Activated CD4-positive, alpha-beta T cell treated with anti-CD3 and anti-CD28 coated beads, Interleukin-10, Interleukin-2, amounts not matched to agents 100 ng/mL and 50 ng/mL, durations not matched to agents 16 hours and 8 hours (primary cell): ENCODE data around the gene TBCK.
"Not testable (repeated sequence)": the region's sequence is repeated elsewhere in the genome, so short reads cannot be mapped to it uniquely, and the experiment has no call there.

Experiments
- DNase-seq: peaks from one replicate; pipeline ENCODE4 v3.0.0-alpha.2; 2020

TBCK gene

GRCh38 chr4:106208481-106209460 lies 107.2 kb downstream of the TBCK start:
- no peak for DNase-seq

- DNase-seq, result peak; percentile 8
These were observed 114.6 kb downstream of the TBCK start for GRCh38 chr4:106201373-106201772.

GRCh38 chr4:106195435-106195950 lies 120.5 kb downstream of the TBCK start:
- no peak for DNase-seq

GRCh38 chr4:106194801-106195200 lies 121.2 kb downstream of the TBCK start:
- no peak for DNase-seq

- DNase-seq, result no peak
These were observed 123.9 kb downstream of the TBCK start for GRCh38 chr4:106192131-106192530.

- DNase-seq, result no peak
These were observed 129.8 kb downstream of the TBCK start for GRCh38 chr4:106186201-106186600.

GRCh38 chr4:106183551-106183950 lies 132.5 kb downstream of the TBCK start:
- DNase-seq, result no peak

GRCh38 chr4:106172861-106173260 lies 143.1 kb downstream of the TBCK start:
- no peak for DNase-seq

- DNase-seq, result no peak
These were observed 150.5 kb downstream of the TBCK start for GRCh38 chr4:106165351-106166010.

GRCh38 chr4:106162278-106162677 lies 153.7 kb downstream of the TBCK start:
- DNase-seq, result no peak

- no peak for DNase-seq
These were observed 155.4 kb downstream of the TBCK start for GRCh38 chr4:106160560-106160959.

- no peak for DNase-seq
These were observed 166.1 kb downstream of the TBCK start for GRCh38 chr4:106149911-106150310.

- DNase-seq, result no peak
These were observed 167.0 kb downstream of the TBCK start for GRCh38 chr4:106149026-106149425.

- DNase-seq, result no peak
These were observed 173.3 kb downstream of the TBCK start for GRCh38 chr4:106142616-106143127.

GRCh38 chr4:106140601-106141000 lies 175.4 kb downstream of the TBCK start:
- peak; percentile 4 for DNase-seq

- no peak for DNase-seq
These were observed 179.2 kb downstream of the TBCK start for GRCh38 chr4:106136777-106137331.

- no peak for DNase-seq
These were observed 184.0 kb downstream of the TBCK start for GRCh38 chr4:106132045-106132444.

GRCh38 chr4:106126062-106126461 lies 189.9 kb downstream of the TBCK start:
- no peak for DNase-seq

- DNase-seq, result not testable (repeated sequence)
These were observed 196.0 kb downstream of the TBCK start for GRCh38 chr4:106119949-106120555.

GRCh38 chr4:106116025-106116424 lies 200.0 kb downstream of the TBCK start:
- no peak for DNase-seq

GRCh38 chr4:106114270-106114669 lies 201.7 kb downstream of the TBCK start:
- no peak for DNase-seq

GRCh38 chr4:106111778-106112469 lies 204.1 kb downstream of the TBCK start:
- not testable (repeated sequence) for DNase-seq
